ENCODE measurements around the gene TCAIM. TPM values are rescaled to one million over a fixed set of nuclear protein-coding genes. Genes with fewer than 3 reads are reported as not detected.

TCAIM gene
- total RNA-seq, 1 experiment from 2014 or later = 20.2 TPM

- Histone ChIP-seq H3K27me3 (ENCODE audit: low read length) (no peaks in the 10 kb centered on the region), H3F3A (ENCODE audit: low read length, unreplicated experiment) (no peaks in the 10 kb centered on the region), H3K4me2 (ENCODE audit: low read length) (no peak overlapping the region), H2AFZ (ENCODE audit: low read length) (no peak overlapping the region), H4K20me1 (ENCODE audit: low read length) (no peaks in the 10 kb centered on the region), H3K9me2 (replicated peaks; ENCODE audit: low read length) (no peaks in the 10 kb centered on the region), H3K27ac (ENCODE audit: low read length) (no peak overlapping the region), H3K4me1 (ENCODE audit: insufficient read depth, low read length) (peaks cover 15% of the 10 kb centered on the region), H3K9me3 (ENCODE audit: low read length) (no peaks in the 10 kb centered on the region), H3K4me3 (ENCODE audit: low read length) (no peak overlapping the region), H3K79me2 (ENCODE audit: low read length) (no peaks in the 10 kb centered on the region), H3K9ac (ENCODE audit: low read length) (no peak overlapping the region), H3K36me3 (ENCODE audit: low read depth, low read length) (no peaks in the 10 kb centered on the region)
- intact Hi-C loops (cut with micrococcal nuclease) = loop anchor here (1.0 to 5.0 kb wide), 7 partner anchors 86 to 591 kb away; partner anchors contain the start of genes KIAA1143, KIF15, ZNF197 and ZNF445
- ATAC-seq = peak; percentile 56
- BruUV-seq (replicated peaks) = no TSS peak
- DNase-seq = peak; percentile 80
- TF ChIP-seq EZH2 (IDR thresholded peaks at IDR 0.05; ENCODE audit: low read length, unreplicated experiment) = no peak
- TF ChIP-seq EZH2phosphoT487 (IDR thresholded peaks at IDR 0.05; ENCODE audit: borderline replicate concordance, low read length) = no peak
- peak; percentile 91 for TF ChIP-seq CTCF (conservative IDR thresholded peaks at IDR 0.05; ENCODE audit: low read depth, low read length)
- ChIA-PET CTCF (no interaction called here), POLR2A (ENCODE audit: unreplicated experiment) (no interaction called here)
Observed at GRCh38 chr3:44323341-44323955, 15.1 kb upstream of the TCAIM start.

GRCh38 chr3:44324584-44324983, 14.0 kb upstream of the TCAIM start:
- H3K27ac ChIP-seq (ENCODE audit: low read length) = no peak overlapping the region
- intact Hi-C loops (cut with micrococcal nuclease) = loop anchor here (5.0 kb wide), 4 partner anchors 87 to 438 kb away; partner anchors contain the start of genes KIAA1143, KIF15 and ZNF445
- DNase-seq (no peak), ATAC-seq (no peak)
- H3K4me1 ChIP-seq (ENCODE audit: insufficient read depth, low read length) = peaks cover 15% of the 10 kb centered on the region
- TF ChIP-seq EZH2 (IDR thresholded peaks at IDR 0.05; ENCODE audit: low read length, unreplicated experiment) (no peak), CTCF (conservative IDR thresholded peaks at IDR 0.05; ENCODE audit: low read depth, low read length) (no peak), EZH2phosphoT487 (IDR thresholded peaks at IDR 0.05; ENCODE audit: borderline replicate concordance, low read length) (no peak)
- H3K9me3 ChIP-seq (ENCODE audit: low read length) = no peaks in the 10 kb centered on the region
- H3K36me3 ChIP-seq (ENCODE audit: low read depth, low read length) = no peaks in the 10 kb centered on the region
- H2AFZ ChIP-seq (ENCODE audit: low read length) = no peak overlapping the region
- no peak overlapping the region for H3K4me2 ChIP-seq (ENCODE audit: low read length)
- no peaks in the 10 kb centered on the region for H4K20me1 ChIP-seq (ENCODE audit: low read length)
- H3K9ac ChIP-seq (ENCODE audit: low read length) = no peak overlapping the region
- ChIA-PET POLR2A (ENCODE audit: unreplicated experiment) (no interaction called here), CTCF (interaction anchor here (0.7 to 0.8 kb wide), 2 partner anchors 152 to 590 kb away, joined by 3 read pairs; no protein-coding TSS in a partner anchor)
- BruUV-seq (replicated peaks) = no TSS peak
- no peak overlapping the region for H3K4me3 ChIP-seq (ENCODE audit: low read length)
- H3K9me2 ChIP-seq (replicated peaks; ENCODE audit: low read length) = no peaks in the 10 kb centered on the region
- H3F3A ChIP-seq (ENCODE audit: low read length, unreplicated experiment) = no peaks in the 10 kb centered on the region
- H3K27me3 ChIP-seq (ENCODE audit: low read length) = no peaks in the 10 kb centered on the region
- no peaks in the 10 kb centered on the region for H3K79me2 ChIP-seq (ENCODE audit: low read length)

GRCh38 chr3:44326019-44326418, 12.5 kb upstream of the TCAIM start:
- no TSS peak for BruUV-seq (replicated peaks)
- Histone ChIP-seq H2AFZ (ENCODE audit: low read length) (no peak overlapping the region), H3K79me2 (ENCODE audit: low read length) (no peaks in the 10 kb centered on the region), H3K4me1 (ENCODE audit: insufficient read depth, low read length) (peaks cover 12% of the 10 kb centered on the region), H3K9me2 (replicated peaks; ENCODE audit: low read length) (no peaks in the 10 kb centered on the region), H3K27ac (ENCODE audit: low read length) (0 out of 2 replicates have a peak overlapping the region, but pooled peaks have one; percentile 2), H3K27me3 (ENCODE audit: low read length) (no peaks in the 10 kb centered on the region), H3K4me3 (ENCODE audit: low read length) (no peak overlapping the region), H3K9me3 (ENCODE audit: low read length) (no peaks in the 10 kb centered on the region), H3K36me3 (ENCODE audit: low read depth, low read length) (no peaks in the 10 kb centered on the region), H3K4me2 (ENCODE audit: low read length) (no peak overlapping the region), H4K20me1 (ENCODE audit: low read length) (no peaks in the 10 kb centered on the region), H3K9ac (ENCODE audit: low read length) (no peak overlapping the region), H3F3A (ENCODE audit: low read length, unreplicated experiment) (no peaks in the 10 kb centered on the region)
- ATAC-seq = peak; percentile 49
- intact Hi-C loops (cut with micrococcal nuclease) = loop anchor here (1.0 kb wide), 1 partner anchor 12 kb away; the partner anchor contains the start of gene TCAIM
- ChIA-PET CTCF (no interaction called here), POLR2A (ENCODE audit: unreplicated experiment) (no interaction called here)
- TF ChIP-seq EZH2phosphoT487 (IDR thresholded peaks at IDR 0.05; ENCODE audit: borderline replicate concordance, low read length) (no peak), EZH2 (IDR thresholded peaks at IDR 0.05; ENCODE audit: low read length, unreplicated experiment) (no peak), CTCF (conservative IDR thresholded peaks at IDR 0.05; ENCODE audit: low read depth, low read length) (no peak)
- peak; percentile 62 for DNase-seq

All from PC-3 (cell line).